ENCODE results near the gene G0S2.

The G0S2 gene

GRCh38 chr1:209706622-209707021 is 31.4 kb downstream of the G0S2 start:
- TF ChIP-seq, protein P1, sequence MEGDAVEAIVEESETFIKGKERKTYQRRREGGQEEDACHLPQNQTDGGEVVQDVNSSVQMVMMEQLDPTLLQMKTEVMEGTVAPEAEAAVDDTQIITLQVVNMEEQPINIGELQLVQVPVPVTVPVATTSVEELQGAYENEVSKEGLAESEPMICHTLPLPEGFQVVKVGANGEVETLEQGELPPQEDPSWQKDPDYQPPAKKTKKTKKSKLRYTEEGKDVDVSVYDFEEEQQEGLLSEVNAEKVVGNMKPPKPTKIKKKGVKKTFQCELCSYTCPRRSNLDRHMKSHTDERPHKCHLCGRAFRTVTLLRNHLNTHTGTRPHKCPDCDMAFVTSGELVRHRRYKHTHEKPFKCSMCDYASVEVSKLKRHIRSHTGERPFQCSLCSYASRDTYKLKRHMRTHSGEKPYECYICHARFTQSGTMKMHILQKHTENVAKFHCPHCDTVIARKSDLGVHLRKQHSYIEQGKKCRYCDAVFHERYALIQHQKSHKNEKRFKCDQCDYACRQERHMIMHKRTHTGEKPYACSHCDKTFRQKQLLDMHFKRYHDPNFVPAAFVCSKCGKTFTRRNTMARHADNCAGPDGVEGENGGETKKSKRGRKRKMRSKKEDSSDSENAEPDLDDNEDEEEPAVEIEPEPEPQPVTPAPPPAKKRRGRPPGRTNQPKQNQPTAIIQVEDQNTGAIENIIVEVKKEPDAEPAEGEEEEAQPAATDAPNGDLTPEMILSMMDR (IDR thresholded peaks at IDR 0.05; ENCODE audit: insufficient read depth, missing control alignments) = no peak
- FAIRE-seq (no peak), DNase-seq (ENCODE audit: insufficient read length, low spot score) (no peak)

- no peak for FAIRE-seq
- TF ChIP-seq, protein P1 (IDR thresholded peaks at IDR 0.05; ENCODE audit: insufficient read depth, missing control alignments) = no peak
Measured at GRCh38 chr1:209707308-209707707, 32.1 kb downstream of the G0S2 start.

GRCh38 chr1:209708297-209708696 is 33.1 kb downstream of the G0S2 start:
- DNase-seq (ENCODE audit: insufficient read length, low spot score) (no peak), FAIRE-seq (no peak)
- TF ChIP-seq, protein P1 (IDR thresholded peaks at IDR 0.05; ENCODE audit: insufficient read depth, missing control alignments) = no peak

More at GRCh38 chr1:209707308-209707707, 32.1 kb downstream of the G0S2 start:
- DNase-seq (ENCODE audit: insufficient read length, low spot score) = no peak

DNA sequence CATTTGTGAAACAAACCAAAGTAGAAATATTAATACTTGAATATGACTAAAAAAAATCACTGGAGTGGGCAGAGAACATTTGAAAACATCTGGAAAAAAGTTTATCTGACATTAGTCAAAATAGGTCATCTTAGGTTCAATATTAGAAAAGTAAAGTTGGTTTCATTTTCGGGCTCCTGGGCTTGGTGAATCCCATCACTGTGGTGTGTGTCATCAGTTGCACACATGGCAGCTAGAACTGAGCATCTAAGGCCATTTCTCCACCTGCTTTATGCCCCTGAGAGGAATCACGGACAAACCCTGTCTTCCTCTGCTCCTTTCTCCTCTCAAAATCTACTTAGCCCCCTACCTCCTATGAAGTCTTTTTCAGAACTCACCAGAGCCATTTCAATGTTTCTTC is 34.9 kb downstream of the G0S2 start:
- DNase-seq (ENCODE audit: insufficient read length, low spot score) (no peak), FAIRE-seq (no peak)
- TF ChIP-seq, protein P1 (IDR thresholded peaks at IDR 0.05; ENCODE audit: insufficient read depth, missing control alignments) = no peak

GRCh38 chr1:209710847-209711246 is 35.6 kb downstream of the G0S2 start:
- TF ChIP-seq, protein P1 (IDR thresholded peaks at IDR 0.05; ENCODE audit: insufficient read depth, missing control alignments) = no peak
- no peak for DNase-seq (ENCODE audit: insufficient read length, low spot score)
- no peak for FAIRE-seq

DNA sequence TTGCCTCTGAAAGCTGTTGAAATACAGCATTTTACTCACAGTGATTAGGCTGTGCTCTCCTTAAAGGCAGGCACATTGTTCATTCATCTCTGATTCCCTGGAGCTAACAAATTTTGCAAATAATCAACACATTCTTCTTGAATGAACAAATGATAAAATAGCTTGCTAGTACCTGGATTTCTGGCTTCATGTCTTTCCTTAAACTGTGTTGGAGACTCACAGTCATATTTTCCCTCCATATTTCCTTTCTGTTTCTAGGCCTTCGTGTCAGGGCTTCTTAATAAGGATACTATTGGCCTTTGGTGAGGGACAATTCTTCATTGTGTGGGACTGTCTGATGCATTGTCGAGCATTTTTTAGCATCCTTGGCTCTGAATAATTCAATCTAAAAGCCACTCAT is 39.1 kb downstream of the G0S2 start:
- FAIRE-seq (no peak), DNase-seq (ENCODE audit: insufficient read length, low spot score) (no peak)
- TF ChIP-seq, protein P1 (IDR thresholded peaks at IDR 0.05; ENCODE audit: insufficient read depth, missing control alignments) = no peak

DNA sequence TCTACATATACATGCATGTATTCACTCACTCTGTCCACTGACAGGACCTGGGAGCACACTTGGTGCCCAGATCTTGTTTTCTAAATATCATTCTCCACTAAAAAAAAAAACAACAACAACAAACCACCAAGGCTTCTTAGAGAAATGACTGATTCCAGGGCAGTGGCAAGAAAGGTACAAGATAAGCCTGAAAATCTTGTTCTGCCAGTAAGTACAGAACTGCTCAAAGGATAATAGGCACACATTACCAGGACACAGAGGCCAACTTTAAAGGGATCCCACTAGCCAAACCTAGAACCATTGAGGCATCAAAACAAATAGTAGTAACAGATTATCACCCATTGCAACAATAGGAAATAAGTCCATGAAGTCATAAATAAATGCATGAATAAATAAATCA is 40.1 kb downstream of the G0S2 start:
- no peak for FAIRE-seq
- TF ChIP-seq, protein P1 (IDR thresholded peaks at IDR 0.05; ENCODE audit: insufficient read depth, missing control alignments) = no peak

More for the DNA sequence above, 40.1 kb downstream of the G0S2 start:
- DNase-seq (ENCODE audit: insufficient read length, low spot score) = no peak

All from D721Med (cell line).